ENCODE measurements around the gene PYHIN1. TPM values are rescaled to one million over a fixed set of nuclear protein-coding genes. Genes with fewer than 3 reads are reported as not detected.

PYHIN1 gene
- polyA plus RNA-seq, 2 of the 4 experiments (the other 2 are of a cell fraction): not detected

DNA sequence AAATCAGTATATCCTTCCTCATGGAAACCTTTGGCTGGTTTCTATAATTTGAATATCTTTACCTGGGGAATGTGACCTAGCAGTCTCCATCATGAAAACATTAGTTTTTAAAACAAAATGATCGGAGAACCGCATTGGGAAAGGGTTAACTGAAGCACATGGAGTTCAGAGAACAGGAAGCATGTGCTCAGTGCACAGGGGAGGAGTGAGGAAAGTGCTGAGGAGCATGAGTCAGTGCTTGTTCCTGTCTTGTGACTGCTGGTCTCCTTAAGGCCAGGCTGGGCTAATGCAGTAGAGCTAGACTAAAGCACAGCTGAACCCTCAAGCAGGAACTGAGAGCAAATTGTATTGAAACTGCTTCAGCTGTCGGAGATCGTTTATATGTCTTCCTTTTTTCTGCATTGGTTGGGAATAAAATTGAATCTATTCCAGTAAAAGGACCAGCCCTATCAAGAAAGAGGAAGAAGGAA is 84.1 kb downstream of the PYHIN1 start:
- Histone ChIP-seq H3K4me3 (no peak overlapping the region), H3K9me3 (no peaks in the 10 kb centered on the region), H3K4me2 (no peak overlapping the region), H3K4me1 (no peaks in the 10 kb centered on the region), H3K27ac (peak overlapping the region in 1 of 2 experiments; percentile 34; a peak in 1 of 6 replicates)
- TF ChIP-seq TP53 (CRISPR knock-in tag; IDR thresholded peaks at IDR 0.05): no peak
- TF ChIP-seq, protein P1, sequence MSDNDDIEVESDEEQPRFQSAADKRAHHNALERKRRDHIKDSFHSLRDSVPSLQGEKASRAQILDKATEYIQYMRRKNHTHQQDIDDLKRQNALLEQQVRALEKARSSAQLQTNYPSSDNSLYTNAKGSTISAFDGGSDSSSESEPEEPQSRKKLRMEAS (IDR thresholded peaks at IDR 0.05): peak; percentile 80
- FAIRE-seq: no peak
- ATAC-seq: peak; percentile 84 to 95
- POLR2A ChIA-PET: no interaction called here
- 50% methylated on average over 4 of the region's 4 CpGs for WGBS (ENCODE audit: missing lambda C conversion rate)
- peak in 1 of 2 experiments; percentile 65 for DNase-seq (ENCODE audit: low read depth in 1 of 2, low spot score in 1 of 2)
- CTCF ChIA-PET: no interaction called here

DNA sequence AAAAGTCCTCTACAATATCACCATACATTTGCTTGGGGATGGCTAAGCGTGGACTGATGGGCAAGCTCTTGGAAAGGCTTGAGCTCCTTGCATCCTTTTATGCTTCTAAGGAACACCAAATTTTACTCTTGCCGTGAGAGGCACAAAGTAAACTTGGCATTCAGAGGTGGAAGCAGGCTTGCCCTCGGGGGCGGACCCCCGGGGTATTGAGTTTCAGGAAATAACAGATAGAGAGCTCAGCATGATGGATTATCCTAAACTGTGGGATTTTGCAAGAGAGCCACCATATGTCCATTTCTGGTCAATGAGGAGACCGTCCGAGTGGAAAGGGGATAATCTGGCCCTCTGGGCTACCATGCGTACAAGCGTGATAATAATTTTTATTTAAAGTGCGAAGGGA is 92.4 kb downstream of the PYHIN1 start:
- H3K4me3 ChIP-seq: no peak overlapping the region
- H3K27ac ChIP-seq: no peak overlapping the region
- no peak overlapping the region for H3K4me2 ChIP-seq
- no peak for TF ChIP-seq HDAC2 (IDR thresholded peaks at IDR 0.05)
- TF ChIP-seq, protein P2, sequence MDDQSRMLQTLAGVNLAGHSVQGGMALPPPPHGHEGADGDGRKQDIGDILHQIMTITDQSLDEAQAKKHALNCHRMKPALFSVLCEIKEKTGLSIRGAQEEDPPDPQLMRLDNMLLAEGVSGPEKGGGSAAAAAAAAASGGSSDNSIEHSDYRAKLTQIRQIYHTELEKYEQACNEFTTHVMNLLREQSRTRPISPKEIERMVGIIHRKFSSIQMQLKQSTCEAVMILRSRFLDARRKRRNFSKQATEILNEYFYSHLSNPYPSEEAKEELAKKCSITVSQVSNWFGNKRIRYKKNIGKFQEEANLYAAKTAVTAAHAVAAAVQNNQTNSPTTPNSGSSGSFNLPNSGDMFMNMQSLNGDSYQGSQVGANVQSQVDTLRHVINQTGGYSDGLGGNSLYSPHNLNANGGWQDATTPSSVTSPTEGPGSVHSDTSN (IDR thresholded peaks at IDR 0.05): no peak
- no peak for TF ChIP-seq RNF2 (IDR thresholded peaks at IDR 0.05; ENCODE audit: borderline replicate concordance, low read depth)
- TF ChIP-seq RARB (CRISPR knock-in tag; IDR thresholded peaks at IDR 0.05): no peak
- TF ChIP-seq GATA3 (IDR thresholded peaks at IDR 0.05; ENCODE audit: borderline replicate concordance): no peak
- TF ChIP-seq JUNB (IDR thresholded peaks at IDR 0.05): no peak
- TF ChIP-seq MAZ (IDR thresholded peaks at IDR 0.05; ENCODE audit: borderline replicate concordance, low read depth, low read length): no peak
- no peak for TF ChIP-seq HOXB5 (CRISPR knock-in tag; IDR thresholded peaks at IDR 0.05)
- no peak for TF ChIP-seq ZSCAN20 (CRISPR knock-in tag; IDR thresholded peaks at IDR 0.05)
- TF ChIP-seq, protein P3, sequence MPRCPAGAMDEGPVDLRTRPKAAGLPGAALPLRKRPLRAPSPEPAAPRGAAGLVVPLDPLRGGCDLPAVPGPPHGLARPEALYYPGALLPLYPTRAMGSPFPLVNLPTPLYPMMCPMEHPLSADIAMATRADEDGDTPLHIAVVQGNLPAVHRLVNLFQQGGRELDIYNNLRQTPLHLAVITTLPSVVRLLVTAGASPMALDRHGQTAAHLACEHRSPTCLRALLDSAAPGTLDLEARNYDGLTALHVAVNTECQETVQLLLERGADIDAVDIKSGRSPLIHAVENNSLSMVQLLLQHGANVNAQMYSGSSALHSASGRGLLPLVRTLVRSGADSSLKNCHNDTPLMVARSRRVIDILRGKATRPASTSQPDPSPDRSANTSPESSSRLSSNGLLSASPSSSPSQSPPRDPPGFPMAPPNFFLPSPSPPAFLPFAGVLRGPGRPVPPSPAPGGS (IDR thresholded peaks at IDR 0.05): no peak
- TF ChIP-seq, protein P4, sequence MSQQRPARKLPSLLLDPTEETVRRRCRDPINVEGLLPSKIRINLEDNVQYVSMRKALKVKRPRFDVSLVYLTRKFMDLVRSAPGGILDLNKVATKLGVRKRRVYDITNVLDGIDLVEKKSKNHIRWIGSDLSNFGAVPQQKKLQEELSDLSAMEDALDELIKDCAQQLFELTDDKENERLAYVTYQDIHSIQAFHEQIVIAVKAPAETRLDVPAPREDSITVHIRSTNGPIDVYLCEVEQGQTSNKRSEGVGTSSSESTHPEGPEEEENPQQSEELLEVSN (IDR thresholded peaks at IDR 0.05; ENCODE audit: borderline replicate concordance, low read depth): no peak
- TF ChIP-seq, protein P1 (IDR thresholded peaks at IDR 0.05): no peak
- TF ChIP-seq HEYL (CRISPR knock-in tag; IDR thresholded peaks at IDR 0.05): no peak
- TF ChIP-seq, protein P5, sequence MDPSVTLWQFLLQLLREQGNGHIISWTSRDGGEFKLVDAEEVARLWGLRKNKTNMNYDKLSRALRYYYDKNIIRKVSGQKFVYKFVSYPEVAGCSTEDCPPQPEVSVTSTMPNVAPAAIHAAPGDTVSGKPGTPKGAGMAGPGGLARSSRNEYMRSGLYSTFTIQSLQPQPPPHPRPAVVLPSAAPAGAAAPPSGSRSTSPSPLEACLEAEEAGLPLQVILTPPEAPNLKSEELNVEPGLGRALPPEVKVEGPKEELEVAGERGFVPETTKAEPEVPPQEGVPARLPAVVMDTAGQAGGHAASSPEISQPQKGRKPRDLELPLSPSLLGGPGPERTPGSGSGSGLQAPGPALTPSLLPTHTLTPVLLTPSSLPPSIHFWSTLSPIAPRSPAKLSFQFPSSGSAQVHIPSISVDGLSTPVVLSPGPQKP (IDR thresholded peaks at IDR 0.05; ENCODE audit: low read depth, low read length): no peak
- TF ChIP-seq FOSB (CRISPR knock-in tag; IDR thresholded peaks at IDR 0.05): no peak
- TF ChIP-seq HOXB13 (CRISPR knock-in tag; IDR thresholded peaks at IDR 0.05; ENCODE audit: low read depth): no peak
- FAIRE-seq: no peak
- H3K4me1 ChIP-seq: no peaks in the 10 kb centered on the region
- CTCF ChIA-PET: no interaction called here
- no peaks in the 10 kb centered on the region for H3K9me3 ChIP-seq
- DNase-seq (ENCODE audit: low read depth in 1 of 2, low spot score in 1 of 2): no peak
- ATAC-seq: no peak
- POLR2A ChIA-PET: no interaction called here
- 53% methylated on average over 10 of the region's 10 CpGs for WGBS (ENCODE audit: missing lambda C conversion rate)

DNA sequence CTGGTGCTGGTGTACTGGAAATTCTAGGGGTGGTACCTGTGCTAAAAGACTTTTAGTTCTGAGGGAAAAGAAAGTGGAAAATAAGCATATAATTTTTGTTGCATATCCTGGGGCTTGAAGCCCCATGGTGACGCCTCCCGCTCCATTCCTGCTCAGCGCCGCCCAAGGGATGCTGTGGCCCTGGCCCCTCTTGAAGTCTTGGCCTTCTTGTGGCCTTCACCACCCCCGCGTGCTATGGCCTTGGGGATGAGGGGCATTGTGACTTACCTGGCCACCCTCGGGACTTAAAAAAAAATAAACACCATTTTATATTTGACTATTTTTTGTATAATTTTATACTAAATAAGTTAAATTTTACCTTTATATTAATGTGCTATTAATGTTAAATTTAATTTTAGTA is 93.7 kb downstream of the PYHIN1 start:
- TF ChIP-seq CHD4 (IDR thresholded peaks at IDR 0.05; ENCODE audit: borderline replicate concordance) (no peak), KDM1A (IDR thresholded peaks at IDR 0.05; ENCODE audit: low read depth) (no peak), POLR2AphosphoS2 (conservative IDR thresholded peaks at IDR 0.05; ENCODE audit: low read length) (no peak), CBX8 (IDR thresholded peaks at IDR 0.05) (no peak), RNF2 (IDR thresholded peaks at IDR 0.05; ENCODE audit: borderline replicate concordance, low read depth) (no peak), HOXB5 (CRISPR knock-in tag; IDR thresholded peaks at IDR 0.05) (no peak), NFE2L2 (conservative IDR thresholded peaks at IDR 0.05; ENCODE audit: low read length) (no peak), HEYL (CRISPR knock-in tag; IDR thresholded peaks at IDR 0.05) (no peak), NR3C1 (IDR thresholded peaks at IDR 0.05) (no peak), RCOR1 (IDR thresholded peaks at IDR 0.05; ENCODE audit: low read depth, low read length) (no peak), SMC3 (IDR thresholded peaks at IDR 0.05) (no peak), CEBPB (IDR thresholded peaks at IDR 0.05) (no peak), HDAC2 (IDR thresholded peaks at IDR 0.05) (no peak), EHF (CRISPR knock-in tag; IDR thresholded peaks at IDR 0.05) (no peak), SREBF2 (IDR thresholded peaks at IDR 0.05) (no peak)
- TF ChIP-seq, protein P6, sequence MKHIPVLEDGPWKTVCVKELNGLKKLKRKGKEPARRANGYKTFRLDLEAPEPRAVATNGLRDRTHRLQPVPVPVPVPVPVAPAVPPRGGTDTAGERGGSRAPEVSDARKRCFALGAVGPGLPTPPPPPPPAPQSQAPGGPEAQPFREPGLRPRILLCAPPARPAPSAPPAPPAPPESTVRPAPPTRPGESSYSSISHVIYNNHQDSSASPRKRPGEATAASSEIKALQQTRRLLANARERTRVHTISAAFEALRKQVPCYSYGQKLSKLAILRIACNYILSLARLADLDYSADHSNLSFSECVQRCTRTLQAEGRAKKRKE (CRISPR knock-in tag; IDR thresholded peaks at IDR 0.05; ENCODE audit: low read depth): no peak
- TF ChIP-seq, protein P4 (IDR thresholded peaks at IDR 0.05; ENCODE audit: borderline replicate concordance, low read depth): no peak
- Histone ChIP-seq H3K4me2 (no peak overlapping the region), H3K4me3 (no peak overlapping the region), H3K9me3 (no peaks in the 10 kb centered on the region), H3K27ac (no peak overlapping the region), H3K4me1 (no peaks in the 10 kb centered on the region)
- FAIRE-seq (no peak), ATAC-seq (no peak), DNase-seq (ENCODE audit: low read depth in 1 of 2, low spot score in 1 of 2) (no peak)
- CTCF ChIA-PET: no interaction called here
- POLR2A ChIA-PET: no interaction called here
- 69% methylated on average over 7 of the region's 7 CpGs for WGBS (ENCODE audit: missing lambda C conversion rate)

Measured in A549 (cell line).